Ramos (cell line): ENCODE data around the gene YIPF4.
"Not testable (repeated sequence)": the region's sequence is repeated elsewhere in the genome, so short reads cannot be mapped to it uniquely, and the experiment has no call there.

Experiments used
- in situ Hi-C: fragments of 300-500 bp; cut with MboI; formaldehyde crosslinking; loops from one replicate; pipeline ENCODE4 v1.14.3; 2022; ENCODE audit warnings: low sequenced_read_pairs; ENCODE audit not compliant: unreplicated experiment

The YIPF4 gene

GRCh38 chr2:32284321-32284720 lies 6.6 kb downstream of the YIPF4 start:
- in situ Hi-C loops: no loop called here

- in situ Hi-C loops: no loop called here
Observed at GRCh38 chr2:32289165-32289999, 11.7 kb downstream of the YIPF4 start.

- in situ Hi-C loops: no loop called here
Observed at GRCh38 chr2:32290000-32290339, 12.3 kb downstream of the YIPF4 start.

GRCh38 chr2:32291746-32292145 lies 14.0 kb downstream of the YIPF4 start:
- in situ Hi-C loops: no loop called here

- in situ Hi-C loops: not testable (repeated sequence)
Observed at GRCh38 chr2:32293493-32293892, 15.8 kb downstream of the YIPF4 start.

- in situ Hi-C loops: not testable (repeated sequence)
Observed at GRCh38 chr2:32293966-32294562, 16.4 kb downstream of the YIPF4 start.

- in situ Hi-C loops: no loop called here
Observed at GRCh38 chr2:32310577-32310976, 32.9 kb downstream of the YIPF4 start.

- in situ Hi-C loops: no loop called here
Observed at GRCh38 chr2:32314886-32315285, 37.2 kb downstream of the YIPF4 start.

- in situ Hi-C loops: not testable (repeated sequence)
Observed at GRCh38 chr2:32328679-32329078, 51.0 kb downstream of the YIPF4 start.

- in situ Hi-C loops: not testable (repeated sequence)
Observed at GRCh38 chr2:32329180-32329980, 51.7 kb downstream of the YIPF4 start.

GRCh38 chr2:32330136-32330535 lies 52.4 kb downstream of the YIPF4 start:
- in situ Hi-C loops: no loop called here

GRCh38 chr2:32342801-32343200 lies 65.1 kb downstream of the YIPF4 start:
- in situ Hi-C loops: no loop called here

- in situ Hi-C loops: not testable (repeated sequence)
Observed at GRCh38 chr2:32350797-32351196, 73.1 kb downstream of the YIPF4 start.

- in situ Hi-C loops: no loop called here
Observed at GRCh38 chr2:32355976-32356680, 78.4 kb downstream of the YIPF4 start.

GRCh38 chr2:32356681-32357317 lies 79.1 kb downstream of the YIPF4 start, which contains the start of gene BIRC6:
BIRC6 (plus strand) TSS chr2:32357023; CDS start chr2:32357162, 139 bp downstream.
- in situ Hi-C loops: no loop called here

GRCh38 chr2:32357318-32358110 lies 79.8 kb downstream of the YIPF4 start:
- in situ Hi-C loops: no loop called here

- in situ Hi-C loops: no loop called here
Observed at GRCh38 chr2:32358111-32358482, 80.4 kb downstream of the YIPF4 start.

GRCh38 chr2:32360416-32360815 lies 82.7 kb downstream of the YIPF4 start:
- in situ Hi-C loops: no loop called here

GRCh38 chr2:32362997-32363396 lies 85.3 kb downstream of the YIPF4 start:
- in situ Hi-C loops: not testable (repeated sequence)
